Ovary (tissue), 3 donors: ENCODE measurements around the gene SHISA6.

ENCODE experiments used
- CTCF ChIP-seq, 3 donors: fragments of 450-650 bp in 2 of 3; fragments of 200-600 bp in 1 of 3; IDR thresholded peaks; one replicate each; pipeline versions ENCODE4 v1.5.1 to v1.8.0; 2016 to 2022; ENCODE audit warnings: antibody characterized with exemption in 3 of 3, mild to moderate bottlenecking in 1 of 3
- EP300 ChIP-seq: sonication (generic); formaldehyde crosslinking; IDR thresholded peaks from one replicate; pipeline ENCODE4 v1.6.1; 2017; ENCODE audit warnings: antibody characterized with exemption
- POLR2A ChIP-seq: fragments of 450-650 bp; IDR thresholded peaks from one replicate; pipeline ENCODE4 v1.6.1; 2017; ENCODE audit warnings: antibody characterized with exemption, mild to moderate bottlenecking, moderate library complexity
- donor health status: DM: no; HTN: no; CAD: no.

GRCh38 chr17:11492511-11492910 lies 251.5 kb downstream of the SHISA6 start:
- TF ChIP-seq POLR2A, result no peak
- no peak for TF ChIP-seq CTCF (IDR thresholded peaks at IDR 0.05)
- TF ChIP-seq EP300, result no peak
